IMR-90 (cell line): ENCODE data around the gene CDKN1A. TPM values are rescaled to one million over a fixed set of nuclear protein-coding genes. Genes with fewer than 3 reads are reported as not detected.
A peak's percentile ranks its signal among the peaks of the same experiment; 100 is the strongest.

Experiments used
- ATAC-seq: fragments of 200-7000 bp; cut with Tn5 transposase; 2 replicates; pipeline ENCODE4 v1.9.1; 2020; ENCODE audit warnings: low read depth, mild to moderate bottlenecking, moderate library complexity
- BruUV-seq: library from RNA; stranded (reverse); fragments of 400-500 nt; replicated peaks from 2 replicates; lab custom pipeline; 2021; lab: Mats Ljungman, UMichigan
- CTCF ChIA-PET: fragments of 300-600 bp; formaldehyde crosslinking; extraction: SDS; loops from one replicate; lab custom pipeline; 2021; ENCODE audit warnings: antibody characterized with exemption; lab: Yijun Ruan, JAX
- POLR2A ChIA-PET: fragments of 300-600 bp; sonication (Branson Sonifier 250); formaldehyde crosslinking; loops from one replicate; lab custom pipeline; 2022; ENCODE audit warnings: antibody characterized with exemption; ENCODE audit not compliant: unreplicated experiment; lab: Charles Lee
- DNase-seq: peaks from one replicate; pipeline ENCODE4 v3.0.0; 2013
- H2AFZ ChIP-seq: replicated peaks from 2 replicates; pipeline ENCODE3; 2013; ENCODE audit warnings: low read length, mild to moderate bottlenecking; ENCODE audit not compliant: poor library complexity
- H2AK5ac ChIP-seq: 2 replicates; pipeline ENCODE4 v1.6.1; 2013; ENCODE audit warnings: low read depth, low read length, inconsistent platforms
- H2AK9ac ChIP-seq: replicated peaks from 2 replicates; pipeline ENCODE3; 2013; ENCODE audit warnings: mild to moderate bottlenecking, low read depth, low read length, moderate library complexity; ENCODE audit not compliant: poor library complexity
- H2BK120ac ChIP-seq: 2 replicates; pipeline ENCODE4 v1.6.1; 2013; ENCODE audit warnings: low read depth, low read length, inconsistent platforms
- H2BK15ac ChIP-seq: 3 replicates; pipeline ENCODE4 v1.6.1; 2013; ENCODE audit warnings: low read depth, low read length, inconsistent platforms
- H2BK20ac ChIP-seq: 2 replicates; pipeline ENCODE4 v1.6.1; 2013; ENCODE audit warnings: low read depth, mild to moderate bottlenecking, inconsistent platforms, low read length, moderate library complexity
- H2BK5ac ChIP-seq: 2 replicates; pipeline ENCODE4 v1.6.1; 2013; ENCODE audit warnings: mild to moderate bottlenecking, low read depth, low read length, inconsistent platforms; ENCODE audit not compliant: poor library complexity, severe bottlenecking
- H3K14ac ChIP-seq: replicated peaks from 2 replicates; pipeline ENCODE4 v1.6.1; 2013; ENCODE audit warnings: low read depth, low read length, inconsistent platforms
- H3K18ac ChIP-seq: 2 replicates; pipeline ENCODE4 v1.6.1; 2013; ENCODE audit warnings: low read depth, low read length, control low read depth
- H3K23ac ChIP-seq: 2 replicates; pipeline ENCODE4 v1.6.1; 2013; ENCODE audit warnings: low read depth, low read length, inconsistent platforms
- H3K27ac ChIP-seq: 2 replicates; pipeline ENCODE4 v1.5.1; 2013; ENCODE audit warnings: mild to moderate bottlenecking, control low read depth, low read length; ENCODE audit not compliant: insufficient read depth
- H3K27me3 ChIP-seq: 2 replicates; pipeline ENCODE4 v1.6.1; 2013; ENCODE audit warnings: low read length; ENCODE audit not compliant: control insufficient read depth, insufficient read depth
- H3K36me3 ChIP-seq: 2 replicates; pipeline ENCODE4 v1.6.1; 2013; ENCODE audit warnings: low read length, mixed read lengths; ENCODE audit not compliant: control insufficient read depth, insufficient read depth
- H3K4ac ChIP-seq: 2 replicates; pipeline ENCODE4 v1.6.1; 2013; ENCODE audit warnings: low read depth, low read length, inconsistent platforms
- H3K4me1 ChIP-seq: 2 replicates; pipeline ENCODE4 v1.6.1; 2013; ENCODE audit warnings: low read length, mixed read lengths; ENCODE audit not compliant: control insufficient read depth, insufficient read depth
- H3K4me2 ChIP-seq: 2 replicates; pipeline ENCODE4 v1.6.1; 2013; ENCODE audit warnings: low read depth, mild to moderate bottlenecking, control low read depth, low read length, moderate library complexity
- H3K4me3 ChIP-seq: 2 replicates; pipeline ENCODE4 v1.5.1; 2013; ENCODE audit warnings: low read depth, mild to moderate bottlenecking, control low read depth, low read length, moderate library complexity; ENCODE audit not compliant: insufficient read depth
- H3K56ac ChIP-seq: 2 replicates; pipeline ENCODE4 v1.6.1; 2013; ENCODE audit warnings: low read length, inconsistent platforms; ENCODE audit not compliant: insufficient read depth; ENCODE audit errors: extremely low read depth
- H3K79me1 ChIP-seq, 2 experiments: 2 replicates each; pipeline ENCODE4 v1.6.1; 2013; ENCODE audit warnings: low read length in 2 of 2, inconsistent platforms in 1 of 2, low read depth in 1 of 2
- H3K9ac ChIP-seq: 2 replicates; pipeline ENCODE4 v1.6.1; 2013; ENCODE audit warnings: low read depth, low read length, control low read depth
- H3K9me1 ChIP-seq: 2 replicates; pipeline ENCODE4 v1.6.1; 2013; ENCODE audit warnings: low read length, inconsistent platforms; ENCODE audit not compliant: insufficient read depth
- H3K9me3 ChIP-seq: 2 replicates; pipeline ENCODE4 v1.6.1; 2013; ENCODE audit warnings: low read length; ENCODE audit not compliant: control insufficient read depth, insufficient read depth
- H4K20me1 ChIP-seq: 2 replicates; pipeline ENCODE4 v1.6.1; 2013; ENCODE audit warnings: low read length, inconsistent platforms; ENCODE audit not compliant: insufficient read depth
- H4K5ac ChIP-seq: 2 replicates; pipeline ENCODE4 v1.6.1; 2013; ENCODE audit warnings: mild to moderate bottlenecking, low read depth, low read length, control low read depth
- H4K8ac ChIP-seq, 2 experiments: 2 replicates each; pipeline ENCODE4 v1.6.1; 2013; ENCODE audit warnings: low read depth in 2 of 2, low read length in 2 of 2, control low read depth in 1 of 2, inconsistent platforms in 1 of 2
- H4K91ac ChIP-seq: 2 replicates; pipeline ENCODE4 v1.6.1; 2013; ENCODE audit warnings: low read depth, low read length, inconsistent platforms; ENCODE audit not compliant: insufficient read depth
- BHLHE40 ChIP-seq: fragments of 150-350 bp; IDR thresholded peaks from 2 replicates; pipeline ENCODE4 v1.6.1; 2016; ENCODE audit warnings: mild to moderate bottlenecking, low read depth, low read length
- CEBPB ChIP-seq: IDR thresholded peaks from 2 replicates; pipeline ENCODE4 v1.6.1; 2012; ENCODE audit warnings: low read depth, low read length, improper control_type of control experiment
- CHD1 ChIP-seq: IDR thresholded peaks from 2 replicates; pipeline ENCODE4 v1.6.1; 2012; ENCODE audit warnings: low read depth, low read length, improper control_type of control experiment
- MAFK ChIP-seq: IDR thresholded peaks from 2 replicates; pipeline ENCODE4 v1.6.1; 2012; ENCODE audit warnings: low read depth, low read length, improper control_type of control experiment
- MAZ ChIP-seq: IDR thresholded peaks from 2 replicates; pipeline ENCODE4 v1.6.1; 2012; ENCODE audit warnings: low read depth, mild to moderate bottlenecking, low read length, improper control_type of control experiment, moderate library complexity, borderline replicate concordance
- NFE2L2 ChIP-seq: fragments of 150-350 bp; IDR thresholded peaks from 2 replicates; pipeline ENCODE4 v1.6.1; 2016; ENCODE audit warnings: low read depth, mild to moderate bottlenecking, low read length
- RAD21 ChIP-seq: IDR thresholded peaks from 2 replicates; pipeline ENCODE4 v1.6.1; 2012; ENCODE audit warnings: low read length, improper control_type of control experiment
- RCOR1 ChIP-seq: IDR thresholded peaks from 2 replicates; pipeline ENCODE4 v1.6.1; 2012; ENCODE audit warnings: mild to moderate bottlenecking, low read length, improper control_type of control experiment; ENCODE audit not compliant: insufficient replicate concordance
- RFX5 ChIP-seq: IDR thresholded peaks from 2 replicates; pipeline ENCODE4 v1.8.0; 2012; ENCODE audit warnings: low read depth, mild to moderate bottlenecking, low read length, moderate library complexity
- SMC3 ChIP-seq: fragments of 150-350 bp; IDR thresholded peaks from 2 replicates; pipeline ENCODE4 v1.6.1; 2016; ENCODE audit warnings: low read depth, mild to moderate bottlenecking, antibody characterized with exemption, low read length, moderate library complexity
- USF2 ChIP-seq: fragments of 150-350 bp; IDR thresholded peaks from 2 replicates; pipeline ENCODE4 v1.6.1; 2017; ENCODE audit warnings: mild to moderate bottlenecking, antibody characterized with exemption, low read length, low read depth
- WGBS, 2 experiments: methylation state at CpG; one replicate each; pipeline versions ENCODE4 v1.1.5 to v1.1.7; 2013; ENCODE audit warnings: missing lambda C conversion rate in 2 of 2; ENCODE audit not compliant: insufficient read length in 1 of 2; ENCODE audit errors: extremely low coverage in 2 of 2; 5-methylcytosine and 5-hydroxymethylcytosine counted together
- dilution Hi-C: fragments of 300-500 bp; cut with HindIII; formaldehyde crosslinking; loops from one replicate; pipeline ENCODE4 v1.14.3; 2018; ENCODE audit warnings: low sequenced_read_pairs; ENCODE audit not compliant: unreplicated experiment
- in situ Hi-C: fragments of 300-500 bp; cut with MboI; formaldehyde crosslinking; loops from 3 replicates; pipeline ENCODE4 v1.14.3; 2019; ENCODE audit warnings: low sequenced_read_pairs, inconsistent platforms, mixed read lengths
- intact Hi-C: fragments of 100-400 bp; cut with micrococcal nuclease; formaldehyde crosslinking; loops from 2 replicates; pipeline ENCODE4 v1.10.0; 2022
- polyA plus RNA-seq, 3 experiments: library from polyadenylated mRNA; depleted of rRNA; stranded (reverse); fragments of >200 nt; gene quantifications; 2 replicates each; pipeline ENCODE4 v1.2.3, GENCODE V29; 2012; ENCODE audit warnings: low replicate concordance in 1 of 3
- total RNA-seq: library from RNA; depleted of rRNA; stranded (reverse); fragments of >200 nt; gene quantifications from 2 replicates; pipeline ENCODE4 v1.2.3, GENCODE V29; 2012
- TF ChIP-seq, protein P1 (sequence below): fragments of 150-350 bp; IDR thresholded peaks from 2 replicates; pipeline ENCODE4 v1.6.1; 2016; ENCODE audit warnings: low read depth, mild to moderate bottlenecking, low read length, moderate library complexity, borderline replicate concordance

CDKN1A gene
- total and polyA plus RNA-seq, 2 of the 4 experiments (the other 2 are of a cell fraction): 155 to 576 TPM

- peak; percentile 39; the same call in 1 of the 2 replicates for TF ChIP-seq RAD21
- no peak for TF ChIP-seq CEBPB
- peak; percentile 85 for TF ChIP-seq RCOR1
- TF ChIP-seq CHD1: peak; percentile 95; the same call in 1 of the 2 replicates
- peak; percentile 97 for TF ChIP-seq BHLHE40
Observed at GRCh38 chr6:36678488-36679042, at the start of gene CDKN1A (continued).

GRCh38 chr6:36629784-36630183 lies 48.7 kb upstream of the CDKN1A start:
- POLR2A ChIA-PET: interaction anchor here (0.6 kb wide), 1 partner anchor 50 kb away, joined by 5 read pairs; no protein-coding TSS in a partner anchor
- no peak overlapping the region for H3K23ac ChIP-seq
- no TSS peak for BruUV-seq
- no peak overlapping the region for H3K27ac ChIP-seq
- no peak overlapping the region for H2BK5ac ChIP-seq
- no peak overlapping the region for H3K9ac ChIP-seq
- H3K56ac ChIP-seq: no peak overlapping the region
- ATAC-seq (no peak), DNase-seq (no peak)
- H2AFZ ChIP-seq: no peak overlapping the region
- no peak overlapping the region for H3K4ac ChIP-seq
- no peak overlapping the region for H3K18ac ChIP-seq
- no peaks in the 10 kb centered on the region for H3K36me3 ChIP-seq
- no peak overlapping the region for H2BK120ac ChIP-seq
- H4K5ac ChIP-seq: no peak overlapping the region
- no peaks in the 10 kb centered on the region for H3K9me3 ChIP-seq
- H4K20me1 ChIP-seq: peaks cover 7% of the 10 kb centered on the region; the same call in 1 of the 2 replicates
- CTCF ChIA-PET: no interaction called here
- dilution Hi-C loops: no loop called here
- no peak overlapping the region for H2AK5ac ChIP-seq
- peaks cover 0 to 19% of the 10 kb centered on the region in 2 experiments; a peak in 2 of 4 replicates for H3K79me1 ChIP-seq
- H3K27me3 ChIP-seq: no peaks in the 10 kb centered on the region
- no peak overlapping the region for H2BK20ac ChIP-seq
- no peak overlapping the region for H2BK15ac ChIP-seq
- H4K8ac ChIP-seq: no peak overlapping the region
- H3K4me3 ChIP-seq: no peak overlapping the region
- intact Hi-C loops: loop anchor here (10.0 kb wide), 1 partner anchor 385 kb away; no protein-coding TSS in a partner anchor
- no peak overlapping the region for H2AK9ac ChIP-seq
- no peak overlapping the region for H4K91ac ChIP-seq
- WGBS, 2 experiments: 85% methylated on average over 3 of the region's 11 CpGs; no CpG with 5 or more reads in 1 of the 2 experiments
- no peak overlapping the region for H3K4me2 ChIP-seq
- peaks cover 14% of the 10 kb centered on the region for H3K4me1 ChIP-seq
- H3K14ac ChIP-seq: no peak overlapping the region
- H3K9me1 ChIP-seq: peaks cover 4% of the 10 kb centered on the region; the same call in 1 of the 2 replicates
- in situ Hi-C loops: no loop called here
- TF ChIP-seq CEBPB: no peak
- TF ChIP-seq RAD21: no peak
- TF ChIP-seq BHLHE40: no peak
- TF ChIP-seq, protein P1, sequence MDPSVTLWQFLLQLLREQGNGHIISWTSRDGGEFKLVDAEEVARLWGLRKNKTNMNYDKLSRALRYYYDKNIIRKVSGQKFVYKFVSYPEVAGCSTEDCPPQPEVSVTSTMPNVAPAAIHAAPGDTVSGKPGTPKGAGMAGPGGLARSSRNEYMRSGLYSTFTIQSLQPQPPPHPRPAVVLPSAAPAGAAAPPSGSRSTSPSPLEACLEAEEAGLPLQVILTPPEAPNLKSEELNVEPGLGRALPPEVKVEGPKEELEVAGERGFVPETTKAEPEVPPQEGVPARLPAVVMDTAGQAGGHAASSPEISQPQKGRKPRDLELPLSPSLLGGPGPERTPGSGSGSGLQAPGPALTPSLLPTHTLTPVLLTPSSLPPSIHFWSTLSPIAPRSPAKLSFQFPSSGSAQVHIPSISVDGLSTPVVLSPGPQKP: no peak
- TF ChIP-seq USF2: no peak
- no peak for TF ChIP-seq CHD1
- TF ChIP-seq SMC3: no peak
- no peak for TF ChIP-seq RFX5
- no peak for TF ChIP-seq MAZ
- TF ChIP-seq NFE2L2: no peak
- no peak for TF ChIP-seq MAFK
- no peak for TF ChIP-seq RCOR1
